Measurements from ENCODE around the gene BTNL3.
"Not testable (repeated sequence)": the region's sequence is repeated elsewhere in the genome, so short reads cannot be mapped to it uniquely, and the experiment has no call there.

BTNL3 gene

DNA sequence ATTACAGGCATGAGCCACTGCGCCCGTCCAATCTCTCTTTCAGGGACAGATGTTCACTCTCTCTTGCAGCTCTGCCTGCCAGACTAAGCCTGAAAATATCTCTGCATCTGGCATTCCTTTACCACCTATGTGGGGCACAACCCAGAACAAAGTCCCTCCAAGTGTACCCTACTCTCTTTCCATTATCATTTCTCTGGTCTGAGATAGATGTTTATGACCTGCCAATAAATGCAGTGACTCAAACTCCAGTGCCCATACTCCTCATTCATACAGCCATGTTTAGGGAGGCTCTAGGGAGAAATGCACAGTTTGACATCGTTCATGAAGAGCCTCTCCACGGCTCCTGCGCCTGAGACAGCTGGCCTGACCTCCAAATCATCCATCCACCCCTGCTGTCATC is at the start of gene BTNL3:
Gene BTNL3 (plus strand): TSS at position 255 of the 400 bp plus-strand sequence. CDS start 183 bp downstream, outside the sequence.
- no peak for DNase-seq (ENCODE audit: low read depth in 2 of 2)

GRCh38 chr5:180950291-180950949 is 38.2 kb upstream of the BTNL3 start:
- no peak for DNase-seq (ENCODE audit: low read depth in 2 of 2)

DNA sequence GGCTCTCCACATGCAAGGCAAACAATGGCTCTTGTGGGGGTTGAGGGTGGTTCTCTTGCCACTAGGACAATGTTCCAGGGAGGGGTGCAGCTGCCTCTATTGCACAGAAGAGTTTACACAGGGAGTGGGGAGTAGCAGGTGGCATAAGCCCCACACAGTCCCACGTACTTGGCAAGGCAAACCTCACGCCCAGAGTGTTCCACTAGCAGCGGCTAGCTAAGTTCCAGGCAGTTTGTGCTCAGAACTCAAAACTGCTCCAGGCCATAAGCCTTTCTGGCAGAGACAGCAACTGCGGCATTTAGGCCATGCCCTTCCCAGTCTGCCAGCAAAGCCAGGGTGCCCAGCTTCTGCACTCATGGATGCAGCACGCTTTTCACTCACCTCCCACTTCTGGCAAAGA is 29.0 kb upstream of the BTNL3 start:
- no peak for DNase-seq (ENCODE audit: low read depth in 2 of 2)

GRCh38 chr5:180960209-180960608 is 28.4 kb upstream of the BTNL3 start:
- DNase-seq (ENCODE audit: low read depth in 2 of 2) = no peak

GRCh38 chr5:180969406-180969805 is 19.2 kb upstream of the BTNL3 start:
- DNase-seq (ENCODE audit: low read depth in 2 of 2) = no peak

DNA sequence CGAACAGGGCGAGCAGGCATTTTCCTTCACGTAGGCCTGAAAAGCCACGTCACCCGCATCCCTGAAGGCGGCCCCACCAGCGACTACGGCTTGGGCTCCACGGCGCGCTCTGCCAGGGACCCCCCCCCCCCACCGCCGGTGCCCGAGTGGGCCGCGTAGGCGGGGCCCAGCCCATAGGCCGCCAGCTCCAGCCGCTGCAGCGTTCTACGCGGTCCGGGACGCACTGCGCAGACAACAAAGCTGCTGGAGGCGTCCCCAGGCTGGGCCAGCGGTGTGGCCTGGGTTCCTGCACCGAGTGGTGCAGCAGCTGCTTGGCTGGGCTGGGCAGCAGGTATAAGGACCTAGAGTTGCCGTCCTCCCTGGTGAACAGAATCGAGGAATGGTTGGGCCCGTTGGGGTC is 18.3 kb upstream of the BTNL3 start:
- no peak for DNase-seq (ENCODE audit: low read depth in 2 of 2)

GRCh38 chr5:180970875-180971274 is 17.8 kb upstream of the BTNL3 start:
- DNase-seq (ENCODE audit: low read depth in 2 of 2) = no peak

DNA sequence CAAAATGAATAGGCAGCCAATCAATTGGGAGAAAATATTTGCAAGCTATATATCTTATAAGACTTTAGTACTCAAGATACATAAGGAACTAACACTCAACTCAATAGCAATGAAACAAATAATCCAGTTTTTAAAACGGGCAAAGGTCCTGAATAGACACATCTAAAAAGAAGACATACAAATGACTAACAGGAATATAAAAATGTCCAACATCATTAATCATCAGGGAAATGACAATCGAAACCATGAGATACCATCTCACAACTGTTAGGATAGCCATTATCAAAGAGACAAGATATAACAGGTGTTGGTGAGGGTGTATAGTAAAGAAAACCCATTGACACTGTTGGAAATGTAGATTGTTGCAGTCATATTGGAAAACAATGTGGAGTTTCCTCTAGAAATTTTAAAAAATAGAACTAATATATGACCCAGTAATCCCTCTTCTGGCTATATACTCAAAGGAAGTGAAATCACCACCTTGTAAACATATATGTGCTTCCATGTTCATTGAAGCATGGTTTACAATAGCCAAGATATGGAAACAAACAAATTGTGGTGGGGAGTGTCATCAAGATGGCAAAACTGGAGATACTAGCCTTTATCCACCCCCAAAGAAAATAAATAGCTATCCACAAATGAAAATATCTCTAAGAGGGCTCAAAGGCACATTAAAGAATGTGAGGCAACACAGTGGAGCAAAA is 13.9 kb upstream of the BTNL3 start:
- DNase-seq (ENCODE audit: low read depth in 2 of 2) = no peak

GRCh38 chr5:180975338-180975737 is 13.3 kb upstream of the BTNL3 start:
- DNase-seq (ENCODE audit: low read depth in 2 of 2) = no peak

DNA sequence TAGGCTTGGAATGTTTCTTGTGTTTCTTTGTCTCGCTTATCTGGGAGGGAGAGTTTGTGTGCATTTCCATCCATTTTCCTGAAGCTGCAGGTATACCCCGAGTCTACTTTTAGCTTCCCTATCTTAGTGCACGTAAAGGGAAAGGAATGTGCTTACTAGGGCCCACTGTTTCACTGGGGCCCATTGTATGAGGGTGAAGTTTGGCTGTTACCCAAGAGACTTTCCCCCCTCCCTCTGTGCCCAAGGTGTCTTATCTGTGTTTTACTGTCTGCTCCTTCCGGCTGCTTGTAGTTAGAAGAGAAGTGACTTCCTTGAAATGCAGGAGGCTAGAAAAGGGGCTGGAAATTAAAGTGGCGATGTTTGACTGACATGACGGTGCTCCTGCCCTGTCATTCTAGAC is 12.1 kb upstream of the BTNL3 start:
- no peak for DNase-seq (ENCODE audit: low read depth in 2 of 2)

DNA sequence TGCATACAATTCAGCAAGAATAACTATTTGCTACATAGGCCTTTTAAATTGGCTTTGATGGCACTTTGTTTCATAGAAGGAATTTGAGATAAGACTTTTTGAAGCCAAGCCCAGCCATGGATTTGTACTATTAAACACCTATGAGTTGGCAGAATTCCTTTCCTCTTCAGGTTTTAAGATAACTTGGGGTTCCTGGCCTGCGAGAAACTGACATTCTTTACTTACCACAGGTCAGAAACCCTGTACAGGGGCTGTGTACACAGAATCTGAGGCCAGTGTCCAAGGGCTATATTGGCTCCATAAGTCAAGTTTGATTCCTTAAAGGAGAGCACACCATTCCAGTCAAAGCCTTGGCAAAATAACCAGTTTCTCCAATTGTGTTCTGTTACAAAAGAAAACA is 10.8 kb upstream of the BTNL3 start:
- no peak for DNase-seq (ENCODE audit: low read depth in 2 of 2)

GRCh38 chr5:180982008-180982741 is 6.5 kb upstream of the BTNL3 start:
- no peak for DNase-seq (ENCODE audit: low read depth in 2 of 2)

DNA sequence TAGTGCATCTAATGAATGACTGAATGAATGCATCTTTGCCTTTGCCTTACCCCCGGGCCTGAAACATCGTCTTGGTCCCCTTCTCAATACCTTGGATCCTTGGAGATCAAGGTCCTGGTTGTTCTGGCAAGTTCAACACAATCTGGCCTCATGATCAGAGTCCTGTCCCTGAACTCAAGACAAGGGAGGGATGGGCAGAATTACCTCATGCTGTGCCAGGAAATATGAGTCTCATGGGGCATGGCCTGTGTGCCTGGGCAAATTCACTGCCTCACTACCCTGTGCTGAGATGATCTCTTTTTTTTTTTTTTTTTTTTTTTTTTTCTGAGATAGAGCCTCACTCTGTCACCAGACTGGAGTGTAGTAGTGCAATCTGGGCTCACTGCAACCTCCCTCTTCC is 630 bp upstream of the BTNL3 start:
- no peak for DNase-seq (ENCODE audit: low read depth in 2 of 2)

GRCh38 chr5:180990086-180990881 is 1.6 kb downstream of the BTNL3 start:
- no peak for DNase-seq (ENCODE audit: low read depth in 2 of 2)

- DNase-seq (ENCODE audit: low read depth in 2 of 2) = no peak
These were observed 2.2 kb downstream of the BTNL3 start for GRCh38 chr5:180990882-180991242.

GRCh38 chr5:181001947-181002346 is 13.3 kb downstream of the BTNL3 start:
- no peak for DNase-seq (ENCODE audit: low read depth in 2 of 2)

- DNase-seq (ENCODE audit: low read depth in 2 of 2) = no peak
These were observed 17.1 kb downstream of the BTNL3 start for GRCh38 chr5:181005791-181006190.

DNA sequence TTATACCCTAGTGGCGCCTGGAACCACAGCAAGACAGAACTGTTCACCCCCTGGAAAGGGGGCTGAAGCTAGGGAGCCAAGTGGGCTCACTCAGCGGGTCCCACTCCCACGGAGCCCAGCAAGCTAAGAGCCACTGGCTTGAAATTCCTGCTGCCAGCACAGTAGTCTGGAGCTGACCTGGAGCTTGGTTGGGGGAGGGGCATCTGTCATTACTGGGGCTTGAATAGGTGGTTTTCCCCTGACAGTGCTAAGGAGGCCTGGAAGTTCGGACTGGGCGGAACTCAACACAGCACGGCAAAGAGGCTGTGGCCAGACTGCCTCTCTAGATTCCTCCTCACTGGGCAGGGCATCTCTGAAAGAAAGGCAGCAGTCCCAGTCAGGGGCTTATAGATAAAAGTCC is 19.5 kb downstream of the BTNL3 start:
- DNase-seq (ENCODE audit: low read depth in 2 of 2) = no peak

DNA sequence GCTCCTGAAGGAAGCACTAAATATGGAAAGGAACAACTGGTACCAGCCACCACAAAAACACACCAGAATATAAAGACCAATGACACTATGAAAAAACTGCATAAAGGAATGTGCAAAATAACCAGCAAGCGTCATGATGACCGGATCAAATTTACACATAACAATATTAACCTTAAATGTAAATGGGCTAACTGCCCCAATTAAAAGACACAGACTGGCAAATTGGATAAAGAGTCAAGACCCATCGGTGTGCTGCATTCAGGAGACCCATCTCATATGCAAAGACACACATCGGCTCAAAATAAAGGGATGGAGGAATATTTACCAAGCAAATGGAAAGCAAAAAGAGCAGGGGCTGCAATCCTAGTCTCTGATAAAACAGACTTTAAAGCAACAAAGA is 21.4 kb downstream of the BTNL3 start:
- not testable (repeated sequence) for DNase-seq (ENCODE audit: low read depth in 2 of 2)

DNA sequence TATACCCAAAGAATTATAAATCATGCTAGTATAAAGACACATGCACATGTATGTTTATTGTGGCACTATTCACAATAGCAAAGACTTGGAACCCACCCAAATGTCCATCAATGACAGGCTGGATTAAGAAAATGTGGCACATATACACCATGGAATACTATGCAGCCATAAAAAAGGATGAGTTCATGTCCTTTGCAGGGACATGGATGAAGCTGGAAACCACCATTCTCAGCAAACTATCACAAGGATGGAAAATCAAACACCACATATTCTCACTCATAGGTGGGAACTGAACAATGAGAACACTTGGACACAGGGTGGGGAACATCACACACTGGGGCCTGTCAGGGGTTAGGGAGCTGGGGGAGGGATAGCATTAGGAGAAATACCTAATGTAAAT is 26.0 kb downstream of the BTNL3 start:
- not testable (repeated sequence) for DNase-seq (ENCODE audit: low read depth in 2 of 2)

- DNase-seq (ENCODE audit: low read depth in 2 of 2) = not testable (repeated sequence)
These were observed 28.8 kb downstream of the BTNL3 start for GRCh38 chr5:181017448-181017847.

DNA sequence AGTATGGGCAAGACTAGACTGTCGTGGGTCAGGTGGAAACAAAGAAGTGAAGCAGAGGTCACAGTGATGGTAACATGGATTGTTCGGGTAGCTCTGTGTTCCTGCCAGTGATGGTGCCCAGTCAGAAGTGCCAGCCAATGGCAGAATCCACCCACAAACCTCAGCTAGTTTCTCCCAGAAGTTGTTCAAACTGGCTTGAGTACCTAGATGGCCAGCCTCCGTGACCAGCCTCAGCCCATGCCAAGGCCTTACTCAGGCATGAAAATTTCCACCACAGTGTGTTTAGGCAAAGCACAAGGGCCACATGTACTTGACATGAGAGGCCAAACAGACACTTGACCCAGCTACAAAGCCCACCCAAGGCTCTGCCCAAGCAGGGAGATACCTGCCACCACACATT is 32.0 kb downstream of the BTNL3 start:
- DNase-seq (ENCODE audit: low read depth in 2 of 2) = no peak

All from stimulated activated CD8-positive, alpha-beta memory T cell treated with anti-CD3 and anti-CD28 coated beads, Interleukin-7, amount 100 ng/mL, for 4 hours (primary cell).